ENCODE measurements around the gene PSMD4.

PSMD4 gene

GRCh38 chr1:151292207-151293030 lies 37.9 kb downstream of the PSMD4 start:
- Histone ChIP-seq H3K9ac (ENCODE audit: low read length) (no peak overlapping the region), H3K36me3 (replicated peaks; ENCODE audit: insufficient read depth, low read length) (no peaks in the 10 kb centered on the region), H3K9me3 (replicated peaks; ENCODE audit: insufficient read depth, low read length) (no peaks in the 10 kb centered on the region), H3K4me1 (ENCODE audit: low read length) (no peaks in the 10 kb centered on the region), H3K9me2 (replicated peaks; ENCODE audit: insufficient read depth, low read length) (no peaks in the 10 kb centered on the region), H3K27ac (ENCODE audit: low read length) (no peak overlapping the region), H3K79me2 (ENCODE audit: low read length) (peaks cover 5% of the 10 kb centered on the region; the same call in 1 of the 2 replicates), H3K27me3 (replicated peaks; ENCODE audit: insufficient read depth, low read length) (no peaks in the 10 kb centered on the region), H3K4me2 (ENCODE audit: low read depth, low read length) (no peak overlapping the region), H3K4me3 (ENCODE audit: low read length) (no peak overlapping the region), H2AFZ (ENCODE audit: low read length) (no peak overlapping the region), H4K20me1 (ENCODE audit: insufficient read depth, low read length) (no peaks in the 10 kb centered on the region), H3F3A (ENCODE audit: insufficient read depth, low read length) (no peaks in the 10 kb centered on the region)
- no peak for DNase-seq
- TF ChIP-seq CTCF (IDR thresholded peaks at IDR 0.05; ENCODE audit: low read length) (no peak), EZH2 (optimal IDR thresholded peaks at IDR 0.05; ENCODE audit: low read depth, low read length) (no peak)

- no peak overlapping the region for H3K27ac ChIP-seq (ENCODE audit: low read length)
- no peak overlapping the region for H3K9ac ChIP-seq (ENCODE audit: low read length)
- H3K4me2 ChIP-seq (ENCODE audit: low read depth, low read length) = no peak overlapping the region
- H3K4me1 ChIP-seq (ENCODE audit: low read length) = no peaks in the 10 kb centered on the region
- H3K79me2 ChIP-seq (ENCODE audit: low read length) = no peaks in the 10 kb centered on the region
- no peaks in the 10 kb centered on the region for H4K20me1 ChIP-seq (ENCODE audit: insufficient read depth, low read length)
- DNase-seq = no peak
- no peaks in the 10 kb centered on the region for H3K27me3 ChIP-seq (replicated peaks; ENCODE audit: insufficient read depth, low read length)
- H3K9me2 ChIP-seq (replicated peaks; ENCODE audit: insufficient read depth, low read length) = no peaks in the 10 kb centered on the region
- no peaks in the 10 kb centered on the region for H3F3A ChIP-seq (ENCODE audit: insufficient read depth, low read length)
- TF ChIP-seq CTCF (IDR thresholded peaks at IDR 0.05; ENCODE audit: low read length) = no peak
- no peaks in the 10 kb centered on the region for H3K36me3 ChIP-seq (replicated peaks; ENCODE audit: insufficient read depth, low read length)
- no peak overlapping the region for H3K4me3 ChIP-seq (ENCODE audit: low read length)
- no peaks in the 10 kb centered on the region for H3K9me3 ChIP-seq (replicated peaks; ENCODE audit: insufficient read depth, low read length)
- no peak overlapping the region for H2AFZ ChIP-seq (ENCODE audit: low read length)
These were observed 38.6 kb downstream of the PSMD4 start for GRCh38 chr1:151293093-151293492.

- no peak for TF ChIP-seq EZH2 (optimal IDR thresholded peaks at IDR 0.05; ENCODE audit: low read depth, low read length)
- no peak for TF ChIP-seq EZH2phosphoT487 (IDR thresholded peaks at IDR 0.05; ENCODE audit: low read length)
- Histone ChIP-seq H3K4me1 (ENCODE audit: low read length) (no peaks in the 10 kb centered on the region), H3K9ac (ENCODE audit: low read length) (no peak overlapping the region), H3K9me2 (replicated peaks; ENCODE audit: insufficient read depth, low read length) (no peaks in the 10 kb centered on the region), H3K36me3 (replicated peaks; ENCODE audit: insufficient read depth, low read length) (peaks cover 4% of the 10 kb centered on the region; the same call in 1 of the 2 replicates), H3K79me2 (ENCODE audit: low read length) (no peaks in the 10 kb centered on the region), H3K4me3 (ENCODE audit: low read length) (no peak overlapping the region), H4K20me1 (ENCODE audit: insufficient read depth, low read length) (no peaks in the 10 kb centered on the region), H3K27ac (ENCODE audit: low read length) (no peak overlapping the region), H3K9me3 (replicated peaks; ENCODE audit: insufficient read depth, low read length) (no peaks in the 10 kb centered on the region), H3K27me3 (replicated peaks; ENCODE audit: insufficient read depth, low read length) (no peaks in the 10 kb centered on the region), H3F3A (ENCODE audit: insufficient read depth, low read length) (no peaks in the 10 kb centered on the region), H3K4me2 (ENCODE audit: low read depth, low read length) (no peak overlapping the region), H2AFZ (ENCODE audit: low read length) (no peak overlapping the region)
- no peak for DNase-seq
These were observed 40.4 kb downstream of the PSMD4 start for GRCh38 chr1:151294742-151295462.
